Measurements from ENCODE around the gene LYRM4.

GRCh38 chr6:5143634-5144311 lies 117.0 kb downstream of the LYRM4 start:
- no peak for TF ChIP-seq ZNF10 (tag by site-specific recombination; IDR thresholded peaks at IDR 0.05)
- TF ChIP-seq ZNF16 (tag by site-specific recombination; IDR thresholded peaks at IDR 0.05; ENCODE audit: low read depth), result no peak

All from HEK293 (cell line).